Heart left ventricle (tissue), 16 donors: ENCODE data around the gene TRPV4. TPM values are rescaled to one million over a fixed set of nuclear protein-coding genes. Genes with fewer than 3 reads are reported as not detected.

Experiments
- ATAC-seq, 4 donors: fragments of 200-7000 bp; cut with Tn5 transposase; one replicate each; pipeline ENCODE4 v1.9.1; 2020 to 2022; ENCODE audit warnings: moderate library complexity in 4 of 4, mild to moderate bottlenecking in 3 of 4, moderate number of reproducible peaks in 1 of 4
- DNase-seq, 5 donors: peaks; one replicate each; pipeline ENCODE4 v3.0.0-alpha.2; 2020
- H3K27ac ChIP-seq, 12 donors: fragments of 200-600 bp; sonication (generic) in 4 of 12; one replicate each; pipeline versions ENCODE4 v1.5.0 to v1.8.0; 2016 to 2022; ENCODE audit warnings: mild to moderate bottlenecking in 2 of 12
- H3K27me3 ChIP-seq, 9 donors: fragments of 200-600 bp; sonication (generic) in 2 of 9; one replicate each; pipeline versions ENCODE4 v1.5.1 to v1.8.0; 2016 to 2022; ENCODE audit warnings: mild to moderate bottlenecking in 3 of 9
- H3K36me3 ChIP-seq, 9 donors: fragments of 200-600 bp; sonication (generic) in 2 of 9; one replicate each; pipeline versions ENCODE4 v1.5.0 to v1.8.0; 2018 to 2022; ENCODE audit warnings: mild to moderate bottlenecking in 2 of 9
- H3K4me1 ChIP-seq, 12 donors: fragments of 200-600 bp; sonication (generic) in 4 of 12; one replicate each; pipeline versions ENCODE4 v1.5.0 to v1.8.0; 2016 to 2022; ENCODE audit warnings: mild to moderate bottlenecking in 3 of 12
- H3K4me3 ChIP-seq, 12 donors: fragments of 200-600 bp; sonication (generic) in 4 of 12; one replicate each; pipeline versions ENCODE4 v1.5.0 to v1.8.0; 2017 to 2022; ENCODE audit warnings: mild to moderate bottlenecking in 9 of 12, moderate library complexity in 4 of 12
- H3K9me3 ChIP-seq, 12 donors: fragments of 200-600 bp; sonication (generic) in 4 of 12; one replicate each; pipeline versions ENCODE4 v1.5.0 to v1.8.0; 2016 to 2022; ENCODE audit warnings: mild to moderate bottlenecking in 1 of 12
- POLR2A ChIP-seq, 2 donors: fragments of 450-650 bp; IDR thresholded peaks; one replicate each; pipeline ENCODE4 v1.6.1; 2017; ENCODE audit warnings: antibody characterized with exemption in 2 of 2, mild to moderate bottlenecking in 2 of 2, moderate library complexity in 2 of 2
- WGBS, 4 donors: extraction: QIAGEN DNeasy Blood & Tissue Kit in 2 of 4; methylation state at CpG; one replicate each; pipeline versions ENCODE4 v1.1.5 to v1.1.7; 2013 to 2018; 5-methylcytosine and 5-hydroxymethylcytosine counted together
- intact Hi-C, 10 donors: fragments of 100-400 bp; cut with DNase I; formaldehyde crosslinking; loops; one replicate each; pipeline versions ENCODE4 v1.11.1 to v1.14.2; 2022
- polyA plus RNA-seq, 2 donors: library from polyadenylated mRNA; stranded (reverse); fragments of 200-250 nt; gene quantifications; one replicate each; pipeline ENCODE4 v1.2.3, GENCODE V29; 2013
- total RNA-seq, 9 donors: library from RNA; depleted of rRNA in 2 of 9; stranded (reverse); fragments of >200 nt in 2 of 9; fragmentation: NEBNext Ultra II Directional in 3 of 9; extraction: Animal tissue kit (Norgen Biotek cat#: 25700) in 3 of 9; gene quantifications; one replicate each; pipeline versions ENCODE4 v1.1.0 to v1.2.4, GENCODE V29; 2016 to 2023
- TF ChIP-seq, protein P1 (sequence below), 12 donors: fragments of 200-600 bp; sonication (generic) in 4 of 12; IDR thresholded peaks; one replicate each; pipeline versions ENCODE4 v1.5.0 to v1.8.0; 2018 to 2022; ENCODE audit warnings: antibody characterized with exemption in 12 of 12, mild to moderate bottlenecking in 5 of 12
- donor health status: ischemic (EF 13 %, LVEDD 7.1; RV severe dilation, severe dysfunction).
- donor health status: healthy with polysubstance abuse.
- donor health status: DM: no; HTN: yes; CAD: no.
- donor health status: DM: no; HTN: no; CAD: no.
- donor health status: ischemic (EF 25% LVEDD 6.9; RV normal size, moderate dysfunction).
- donor health status: ischemic (EF 25% LVEDD 5.7; RV mildly dilated, moderate dysfunction).
- donor health status: healthy.
- donor health status: DM: yes; HTN: yes; CAD: no.
- donor health status: ischemic (EF 35%, LVEDD 5.7; RV mildly dilated, moderate dysfunction).
- donor health status: nonischemic (EF 11% LVEDD 7.7; RV severe dilation, severe dysfunction).
- donor health status: DM: yes; HTN: yes; CAD: no.
- donor health status: PGD.
- donor health status: ischemic (EF 29% LVEDD 5.4; RV normal size, mild dysfunction).
- donor health status: nonischemic (EF 23%, LVEDD 6.1; RV moderate dilation, normal function).

TRPV4 gene
- total and polyA plus RNA-seq, 11 donors = 0.17 to 3.9 (median 0.30) TPM; not detected in 1

GRCh38 chr12:109827080-109827479 is 6.1 kb downstream of the TRPV4 start:
- intact Hi-C loops = no loop called here
- DNase-seq (no peak), ATAC-seq (no peak)
- peaks cover 0 to 30% (median 0%) of the 10 kb centered on the region in 12 donors for H3K4me1 ChIP-seq
- WGBS, 4 donors = 90 to 98% (median 96%) methylated on average over 3 of the region's 3 CpGs
- TF ChIP-seq POLR2A (IDR thresholded peaks at IDR 0.05) = no peak
- TF ChIP-seq, protein P1, sequence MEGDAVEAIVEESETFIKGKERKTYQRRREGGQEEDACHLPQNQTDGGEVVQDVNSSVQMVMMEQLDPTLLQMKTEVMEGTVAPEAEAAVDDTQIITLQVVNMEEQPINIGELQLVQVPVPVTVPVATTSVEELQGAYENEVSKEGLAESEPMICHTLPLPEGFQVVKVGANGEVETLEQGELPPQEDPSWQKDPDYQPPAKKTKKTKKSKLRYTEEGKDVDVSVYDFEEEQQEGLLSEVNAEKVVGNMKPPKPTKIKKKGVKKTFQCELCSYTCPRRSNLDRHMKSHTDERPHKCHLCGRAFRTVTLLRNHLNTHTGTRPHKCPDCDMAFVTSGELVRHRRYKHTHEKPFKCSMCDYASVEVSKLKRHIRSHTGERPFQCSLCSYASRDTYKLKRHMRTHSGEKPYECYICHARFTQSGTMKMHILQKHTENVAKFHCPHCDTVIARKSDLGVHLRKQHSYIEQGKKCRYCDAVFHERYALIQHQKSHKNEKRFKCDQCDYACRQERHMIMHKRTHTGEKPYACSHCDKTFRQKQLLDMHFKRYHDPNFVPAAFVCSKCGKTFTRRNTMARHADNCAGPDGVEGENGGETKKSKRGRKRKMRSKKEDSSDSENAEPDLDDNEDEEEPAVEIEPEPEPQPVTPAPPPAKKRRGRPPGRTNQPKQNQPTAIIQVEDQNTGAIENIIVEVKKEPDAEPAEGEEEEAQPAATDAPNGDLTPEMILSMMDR (IDR thresholded peaks at IDR 0.05) = no peak
- no peak overlapping the region for H3K27ac ChIP-seq
- H3K27me3 ChIP-seq = peaks cover 0 to 10% (median 4%) of the 10 kb centered on the region in 9 donors
- H3K9me3 ChIP-seq = no peaks in the 10 kb centered on the region
- no peaks in the 10 kb centered on the region for H3K36me3 ChIP-seq
- no peak overlapping the region for H3K4me3 ChIP-seq

GRCh38 chr12:109824731-109825130 is 8.5 kb downstream of the TRPV4 start:
- no peak overlapping the region for H3K27ac ChIP-seq
- WGBS, 4 donors = 87 to 91% (median 89%) methylated on average over 8 of the region's 8 CpGs
- no peaks in the 10 kb centered on the region for H3K9me3 ChIP-seq
- H3K36me3 ChIP-seq = no peaks in the 10 kb centered on the region
- ATAC-seq = no peak
- H3K4me1 ChIP-seq = peaks cover 0 to 22% (median 0%) of the 10 kb centered on the region in 12 donors
- no peak for DNase-seq
- H3K27me3 ChIP-seq = no peaks in the 10 kb centered on the region
- intact Hi-C loops = no loop called here
- TF ChIP-seq POLR2A (IDR thresholded peaks at IDR 0.05) = no peak
- TF ChIP-seq, protein P1 (IDR thresholded peaks at IDR 0.05) = no peak
- no peak overlapping the region for H3K4me3 ChIP-seq

DNA sequence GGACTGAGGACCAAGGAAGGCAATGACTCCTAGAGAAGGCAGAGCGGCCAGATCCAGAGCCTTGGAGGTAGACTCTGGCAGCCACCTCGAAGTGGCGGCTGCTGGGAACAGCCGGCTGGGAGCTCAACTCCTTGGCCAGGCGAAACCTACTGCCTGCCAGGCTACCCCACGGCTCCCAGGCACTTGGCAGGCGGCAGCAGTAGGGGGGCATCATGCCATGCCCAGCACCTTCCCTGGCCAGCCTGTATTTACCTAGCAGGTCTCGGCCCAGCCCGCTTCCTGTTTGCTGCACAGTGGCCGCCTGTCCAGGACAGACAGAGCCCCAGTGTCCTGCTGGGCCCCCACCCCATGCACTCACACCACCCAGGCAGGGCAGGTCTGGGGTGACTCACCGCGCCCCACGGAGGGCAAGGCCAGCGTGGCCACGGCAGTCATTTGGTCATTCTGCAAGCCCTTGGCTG is 10.2 kb downstream of the TRPV4 start:
- WGBS, 4 donors = 44 to 65% (median 60%) methylated on average over 11 to 15 of the region's 15 CpGs
- H3K27me3 ChIP-seq = peaks cover 0 to 5% (median 0%) of the 10 kb centered on the region in 9 donors
- no peaks in the 10 kb centered on the region for H3K36me3 ChIP-seq
- peaks cover 0 to 9% (median 0%) of the 10 kb centered on the region in 12 donors for H3K4me1 ChIP-seq
- H3K27ac ChIP-seq = no peak overlapping the region
- intact Hi-C loops = no loop called here
- ATAC-seq = peak; percentile 41 to 71 (median 68)
- TF ChIP-seq, protein P1 (IDR thresholded peaks at IDR 0.05) = no peak
- DNase-seq = peak in 2 of 5 donors; percentile 31 to 33
- H3K9me3 ChIP-seq = no peaks in the 10 kb centered on the region
- H3K4me3 ChIP-seq = no peak overlapping the region

GRCh38 chr12:109822416-109822815 is 10.8 kb downstream of the TRPV4 start:
- TF ChIP-seq POLR2A (IDR thresholded peaks at IDR 0.05) = no peak
- TF ChIP-seq, protein P1 (IDR thresholded peaks at IDR 0.05) = no peak
- Histone ChIP-seq H3K27ac (no peak overlapping the region), H3K27me3 (peaks cover 0 to 7% (median 0%) of the 10 kb centered on the region in 9 donors), H3K4me1 (peaks cover 0 to 3% (median 0%) of the 10 kb centered on the region in 12 donors), H3K36me3 (no peaks in the 10 kb centered on the region), H3K4me3 (no peak overlapping the region), H3K9me3 (no peaks in the 10 kb centered on the region)
- intact Hi-C loops = no loop called here
- 68 to 80% (median 75%) methylated on average over 7 of the region's 7 CpGs for WGBS, 4 donors
- peak in 1 of 5 donors; percentile 8 for DNase-seq
- ATAC-seq = no peak
